Measurements from ENCODE around the gene WDR7. TPM values are rescaled to one million over a fixed set of nuclear protein-coding genes. Genes with fewer than 3 reads are reported as not detected.

WDR7 gene
- 138 TPM for total RNA-seq

GRCh38 chr18:56650944-56651770 lies at the start of gene WDR7:
TSS of gene WDR7 (plus strand) at chr18:56651359. CDS start at chr18:56672516, 21,157 bp downstream.

GRCh38 chr18:56638232-56639103 lies 12.7 kb upstream of the WDR7 start, which contains the start of gene TXNL1:
TSS of gene TXNL1 (minus strand) at chr18:56638592. CDS start at chr18:56638440, 152 bp downstream.

Small RNA genes within 50 kb of the gene (small RNA-seq; reads per million reads assigned to genes)
- not detected for gene RF00012
- not detected for gene RF00019

Other genes starting within 250 kb of the WDR7 start
- gene TXNL1, start 12.8 kb upstream of the WDR7 start, total RNA-seq = 63.4 TPM